Head of caudate nucleus (tissue), 42 donors: ENCODE results near the gene TNFRSF8.

Experiments used
- DNase-seq, 42 donors: peaks; one replicate each; pipeline versions ENCODE4 v3.0.0 to v3.0.0-alpha.2; 2020 to 2021; ENCODE audit warnings: mixed read lengths in 7 of 42
- intact Hi-C: fragments of 100-400 bp; cut with DNase I; formaldehyde crosslinking; loops from one replicate; pipeline ENCODE4 v1.15.0; 2022

TNFRSF8 gene

DNA sequence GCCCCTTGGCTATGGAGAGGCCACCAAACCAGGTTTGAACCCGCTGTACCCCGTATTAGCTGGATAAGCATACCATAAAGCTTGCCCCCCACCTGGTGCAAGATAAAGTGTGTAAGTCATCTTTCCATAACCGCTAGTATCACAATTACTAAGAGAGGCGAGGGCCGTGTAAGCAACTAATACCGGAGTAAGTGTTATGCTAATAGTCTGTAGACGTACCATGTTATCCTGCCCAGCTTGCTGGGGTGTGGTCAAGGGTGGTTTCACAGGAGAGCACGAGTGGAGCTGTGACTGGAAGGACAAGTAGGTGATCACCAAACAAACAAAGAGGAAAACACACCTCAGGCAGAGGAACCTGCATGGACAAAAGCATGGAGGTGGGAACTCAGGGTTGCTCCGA lies 100.1 kb downstream of the TNFRSF8 start:
- DNase-seq = no peak
- intact Hi-C loops = no loop called here

DNA sequence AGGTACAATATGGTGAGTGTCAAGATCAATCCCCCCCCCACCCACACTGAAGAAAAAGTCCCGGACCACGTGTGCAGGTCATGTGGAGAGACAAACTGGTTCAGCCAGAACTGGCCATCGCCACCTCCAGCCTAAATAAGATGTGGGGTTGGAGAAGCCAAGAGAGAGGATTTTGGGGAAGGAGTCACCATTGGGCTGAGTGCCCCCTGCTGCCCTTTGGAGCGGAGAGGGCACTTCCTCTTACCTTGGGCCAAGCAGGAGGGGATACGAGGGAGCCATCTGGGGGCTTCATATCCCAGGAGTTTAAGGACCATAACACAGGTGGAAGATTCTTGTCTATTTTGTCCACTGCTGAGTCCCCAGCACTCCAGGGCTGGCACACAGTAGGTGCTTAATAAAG lies 101.1 kb downstream of the TNFRSF8 start:
- intact Hi-C loops = no loop called here
- no peak for DNase-seq

DNA sequence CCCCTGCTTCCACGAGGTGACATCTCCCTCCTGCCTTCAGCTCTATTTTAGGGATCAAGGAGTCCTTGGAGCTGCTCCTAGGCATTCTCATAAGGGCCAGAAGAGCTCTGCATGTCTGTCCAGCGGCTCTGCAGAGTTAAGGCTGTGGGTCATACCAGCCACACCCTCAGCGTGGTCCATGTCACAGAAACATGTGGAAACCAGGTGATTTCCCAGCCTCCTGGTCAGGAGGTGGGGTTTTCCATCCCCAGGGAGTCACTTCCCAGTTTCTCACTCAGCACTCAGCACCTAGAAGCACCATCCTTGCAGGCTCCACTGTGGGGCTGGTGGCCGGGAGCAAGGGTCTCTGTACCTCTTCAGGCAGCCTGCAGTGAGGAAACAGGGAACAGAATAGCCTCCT lies 102.2 kb downstream of the TNFRSF8 start:
- no peak for DNase-seq
- intact Hi-C loops = no loop called here

DNA sequence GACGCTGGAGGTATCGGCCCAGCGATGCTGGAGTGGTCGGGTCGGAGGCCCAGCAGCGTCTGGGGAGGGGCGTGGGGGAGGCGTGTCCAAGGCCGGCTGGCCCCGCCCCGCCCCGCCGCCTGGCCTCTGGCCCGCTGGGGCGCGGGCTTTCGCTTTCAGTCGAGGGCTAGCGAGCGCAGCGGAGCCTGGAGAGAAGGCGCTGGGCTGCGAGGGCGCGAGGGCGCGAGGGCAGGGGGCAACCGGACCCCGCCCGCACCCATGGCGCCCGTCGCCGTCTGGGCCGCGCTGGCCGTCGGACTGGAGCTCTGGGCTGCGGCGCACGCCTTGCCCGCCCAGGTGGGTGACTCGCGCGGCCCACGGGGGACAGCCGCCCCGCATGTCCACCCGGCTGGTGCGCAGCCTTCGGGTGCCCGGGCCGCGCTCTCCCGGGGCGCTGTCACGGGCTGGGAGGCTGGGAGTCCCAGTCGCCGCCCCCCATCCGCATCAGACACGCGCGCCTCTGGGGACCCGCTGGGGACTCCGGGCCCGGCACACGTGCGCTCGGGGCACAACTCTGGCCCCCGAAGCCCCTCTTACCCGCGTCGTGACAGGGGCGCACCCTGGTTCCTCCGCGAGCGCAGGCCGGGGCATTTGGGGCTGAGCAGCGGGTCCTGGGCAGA lies 103.9 kb downstream of the TNFRSF8 start, which contains the start of gene TNFRSF1B:
TNFRSF1B (plus strand) TSS at position 158 of the 659 bp plus-strand sequence; CDS start at position 259, 101 bp downstream.
- intact Hi-C loops = no loop called here
- peak in 25 of 42 donors; percentile 19 to 70 (median 45) for DNase-seq

DNA sequence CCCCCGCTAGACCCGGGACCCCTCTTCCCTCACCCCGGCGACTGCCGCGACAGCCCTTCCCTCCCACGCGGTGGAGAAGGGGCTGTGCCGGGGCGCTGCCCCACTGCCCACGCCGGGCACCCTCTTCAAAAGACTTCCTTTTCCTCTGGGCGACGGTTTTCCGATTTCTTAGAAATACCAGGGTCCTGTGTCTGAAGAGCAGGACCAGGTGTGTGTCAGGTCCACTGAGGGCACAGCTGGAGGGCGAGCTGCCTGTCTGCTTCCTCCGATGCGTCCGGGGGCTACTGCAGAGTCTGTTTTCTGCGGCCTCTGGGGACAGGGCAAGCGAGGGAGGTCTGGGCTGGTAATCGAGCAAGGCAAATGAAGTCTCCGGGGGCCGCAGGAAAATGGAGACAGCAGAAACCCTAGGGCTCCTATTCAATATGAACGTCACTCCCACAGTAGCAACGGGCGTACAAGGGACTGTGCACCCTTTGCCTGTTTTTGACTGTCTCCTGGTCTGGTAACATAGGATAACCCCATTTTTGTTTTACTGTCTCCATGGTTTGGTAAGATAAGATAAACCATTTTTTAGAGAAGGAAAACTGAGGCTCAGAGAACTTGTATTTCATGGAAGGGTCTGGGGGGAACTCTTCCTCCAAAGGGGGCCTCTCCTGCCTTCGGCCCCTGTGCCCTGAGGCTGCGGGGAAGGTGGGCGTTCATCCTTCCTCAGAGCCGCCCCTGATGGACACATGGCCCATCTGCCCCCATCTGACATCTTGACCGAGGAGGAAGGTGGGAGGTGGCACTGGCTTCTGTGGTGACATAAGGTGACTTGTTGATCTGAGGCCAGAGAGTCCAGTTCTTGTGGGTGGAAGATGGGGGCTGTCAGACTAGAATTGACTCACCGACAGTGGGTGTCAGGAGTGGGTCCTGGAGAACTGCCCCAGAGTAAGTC lies 104.7 kb downstream of the TNFRSF8 start:
- intact Hi-C loops = no loop called here
- no peak for DNase-seq

DNA sequence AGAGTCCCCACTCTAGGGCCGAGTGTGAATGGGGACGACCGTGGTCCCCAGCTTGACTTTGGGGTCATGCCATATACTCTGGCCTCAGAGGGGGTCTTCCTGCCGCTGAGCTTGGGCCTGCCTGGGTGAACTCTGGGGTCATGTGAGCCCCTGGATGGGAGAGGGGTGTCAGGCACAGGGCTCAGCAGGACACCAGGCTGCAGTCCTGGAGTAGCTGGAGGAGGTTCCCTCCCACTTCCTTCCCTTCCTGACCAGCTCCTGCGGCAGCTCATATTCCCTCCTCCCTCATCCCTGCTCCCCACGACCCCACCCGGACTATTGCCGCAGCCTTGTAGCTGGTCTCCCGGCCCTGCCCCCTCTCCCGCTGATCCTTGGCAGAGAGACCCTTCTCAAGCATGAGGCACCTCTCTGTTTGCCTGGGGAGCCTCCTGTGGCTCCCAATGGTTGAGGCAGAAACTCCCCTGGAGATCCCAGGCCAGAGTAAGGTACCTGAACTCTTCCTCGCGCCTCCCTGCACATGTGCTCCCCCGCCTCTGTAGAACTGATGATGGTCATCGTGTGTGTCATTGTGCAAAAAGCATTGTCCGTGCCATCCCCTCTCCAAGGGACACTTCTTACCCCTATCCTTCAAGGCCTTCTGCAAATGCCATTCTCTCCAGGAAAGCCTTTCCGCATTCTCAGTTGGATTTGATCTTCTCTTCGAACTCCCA lies 105.5 kb downstream of the TNFRSF8 start:
- DNase-seq = no peak
- intact Hi-C loops = no loop called here

DNA sequence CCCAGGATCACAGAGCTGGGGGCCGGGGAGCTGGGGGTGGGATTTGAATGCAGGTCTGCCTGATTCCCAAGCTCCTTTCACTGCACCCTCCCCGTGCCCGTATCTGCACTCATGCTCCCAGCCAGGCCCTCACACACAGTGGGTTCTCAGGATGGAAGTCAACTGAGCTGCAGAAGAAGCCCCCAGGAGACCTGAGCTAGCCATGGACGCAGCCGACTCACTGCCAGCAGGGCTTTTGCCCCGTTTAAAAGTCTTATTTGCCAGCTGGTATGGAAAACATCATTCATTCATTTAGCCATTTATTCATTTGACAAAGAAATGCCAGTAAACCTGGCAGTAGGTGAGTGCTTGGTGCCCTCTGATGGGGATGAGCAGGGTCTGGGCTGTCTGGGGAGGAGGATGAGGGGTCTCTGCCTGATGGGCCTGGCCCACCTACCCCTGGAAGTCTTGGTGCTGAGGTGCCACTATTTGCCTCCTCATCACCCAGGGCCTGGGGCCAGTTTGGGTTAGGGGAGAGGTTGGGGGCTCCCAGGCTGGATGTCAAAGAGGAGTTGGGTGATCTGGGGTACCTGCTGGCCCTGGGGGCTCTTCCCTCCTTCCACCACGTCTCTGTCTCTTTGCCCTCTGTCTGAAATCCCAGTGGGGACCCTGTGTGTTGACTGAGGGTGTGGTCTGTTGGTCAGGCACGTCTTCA lies 106.5 kb downstream of the TNFRSF8 start:
- intact Hi-C loops = no loop called here
- DNase-seq = no peak

DNA sequence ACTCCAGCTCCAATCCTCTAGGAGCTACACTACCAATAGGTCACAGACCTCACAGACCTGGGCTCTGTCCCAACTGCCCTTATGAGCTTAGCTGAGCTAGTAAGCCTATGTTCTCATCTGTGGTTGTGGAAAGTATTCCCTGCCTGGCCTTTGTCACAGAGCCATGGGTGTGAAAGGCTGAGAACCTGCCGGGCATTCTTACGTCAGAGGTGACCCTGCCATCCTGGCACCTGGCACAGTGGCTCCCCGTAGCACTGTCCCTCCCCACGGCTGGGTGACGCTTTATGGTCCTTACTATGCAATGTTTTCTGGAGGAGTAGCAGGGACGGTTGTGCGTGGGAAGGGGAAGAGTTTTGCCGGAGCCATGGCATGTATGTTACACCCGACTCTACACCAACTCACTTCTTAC lies 107.2 kb downstream of the TNFRSF8 start:
- intact Hi-C loops = no loop called here
- no peak for DNase-seq

DNA sequence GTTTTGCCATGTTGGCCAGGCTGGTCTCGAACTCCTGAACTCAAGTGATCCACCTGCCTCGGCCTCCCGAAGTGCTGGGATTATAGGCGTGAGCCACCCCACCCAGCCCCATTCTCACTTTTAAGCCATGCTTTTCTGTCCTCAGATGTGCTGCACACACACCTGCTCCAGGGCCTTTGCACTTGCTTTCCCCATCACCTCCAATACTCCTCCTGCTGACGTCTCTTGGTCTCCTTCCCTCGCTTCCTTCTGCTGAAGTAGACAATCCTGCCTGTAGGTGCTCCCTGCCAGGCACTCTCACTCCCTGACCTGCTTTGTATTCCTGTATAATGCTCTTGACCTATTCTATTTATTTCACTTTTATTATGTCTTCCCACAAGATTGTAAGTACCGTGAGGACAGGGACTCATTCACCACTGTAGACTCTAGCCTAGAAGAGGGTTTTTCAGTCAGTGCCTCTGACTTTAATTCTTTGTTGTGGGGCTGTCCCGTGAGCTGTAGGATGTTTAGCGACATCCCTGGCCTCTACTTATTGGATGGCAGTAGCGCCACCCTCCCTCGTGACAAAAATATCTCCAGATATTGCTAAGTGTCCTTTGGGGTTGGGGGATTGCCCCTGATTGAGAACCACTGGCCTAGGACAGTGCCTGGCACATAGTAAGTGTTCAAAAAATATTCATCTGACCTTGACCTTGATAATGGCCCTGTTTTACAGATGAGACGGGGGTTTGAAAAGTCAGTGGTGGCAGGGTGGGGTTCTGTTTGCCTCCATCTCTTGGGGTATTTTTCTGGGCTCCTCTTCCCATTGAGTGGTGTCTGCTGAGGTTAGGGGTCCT lies 108.3 kb downstream of the TNFRSF8 start:
- intact Hi-C loops = no loop called here
- no peak for DNase-seq

DNA sequence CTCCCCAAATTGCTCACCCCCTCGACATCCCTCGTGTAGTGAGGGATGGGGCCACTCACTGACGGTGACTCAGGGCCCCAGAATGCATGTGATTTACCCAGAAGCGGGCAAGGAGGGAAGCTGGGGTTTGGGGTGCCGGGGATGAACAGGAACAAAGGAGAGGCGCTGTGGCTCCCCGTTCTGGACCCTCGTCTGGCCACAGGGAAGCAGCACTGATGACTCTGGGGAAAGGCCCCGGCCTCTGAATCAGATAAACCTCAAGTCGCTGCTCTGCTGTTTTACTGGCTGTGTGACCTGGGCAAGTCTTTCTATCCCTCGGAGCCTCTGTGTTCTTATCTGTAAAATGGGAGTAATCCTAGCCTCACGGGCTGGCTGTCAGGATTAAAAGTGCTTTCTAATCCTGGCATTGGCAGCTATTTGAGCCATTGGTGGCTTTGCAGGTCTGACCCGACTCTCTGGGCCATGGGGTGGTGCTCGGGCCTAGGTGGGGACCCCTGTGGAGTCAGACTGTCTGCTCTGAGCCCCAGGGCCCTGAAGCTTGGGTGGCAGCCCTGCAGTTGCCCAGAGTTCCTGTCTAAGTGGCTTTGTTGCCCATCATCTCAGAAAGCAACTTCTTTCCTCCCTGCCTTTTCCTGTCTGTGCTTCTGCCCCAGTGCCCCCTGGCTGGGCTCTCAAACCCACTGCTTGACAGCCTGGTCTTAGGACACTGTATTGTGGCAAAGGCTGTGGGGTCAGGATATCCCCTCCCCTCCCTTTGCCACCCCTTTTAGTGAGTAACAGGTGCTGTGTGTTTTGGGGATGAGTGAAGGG lies 109.1 kb downstream of the TNFRSF8 start:
- intact Hi-C loops = no loop called here
- no peak for DNase-seq

DNA sequence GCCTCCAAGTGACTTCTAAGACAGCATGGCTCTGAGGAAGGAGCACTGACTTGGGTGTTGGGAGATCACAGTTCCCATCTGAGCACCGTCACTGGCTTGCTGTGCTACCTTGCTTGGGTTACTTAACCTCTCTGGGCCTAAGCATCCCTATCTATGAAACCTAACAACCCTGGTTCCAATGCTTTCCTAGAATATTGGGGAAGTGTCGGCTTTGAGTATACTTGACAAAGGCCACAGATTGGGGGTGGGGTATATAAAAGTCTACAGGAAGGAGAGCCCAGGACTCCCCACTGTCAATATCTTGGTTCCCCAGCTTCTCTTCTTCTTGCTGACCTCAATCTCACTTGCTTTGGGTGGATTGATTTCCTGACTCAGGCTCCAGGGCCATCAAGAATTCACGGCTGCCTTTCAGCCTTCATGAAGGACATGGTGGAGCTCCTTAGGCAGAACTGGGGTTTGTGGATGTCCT lies 110.0 kb downstream of the TNFRSF8 start:
- DNase-seq = no peak
- intact Hi-C loops = no loop called here

DNA sequence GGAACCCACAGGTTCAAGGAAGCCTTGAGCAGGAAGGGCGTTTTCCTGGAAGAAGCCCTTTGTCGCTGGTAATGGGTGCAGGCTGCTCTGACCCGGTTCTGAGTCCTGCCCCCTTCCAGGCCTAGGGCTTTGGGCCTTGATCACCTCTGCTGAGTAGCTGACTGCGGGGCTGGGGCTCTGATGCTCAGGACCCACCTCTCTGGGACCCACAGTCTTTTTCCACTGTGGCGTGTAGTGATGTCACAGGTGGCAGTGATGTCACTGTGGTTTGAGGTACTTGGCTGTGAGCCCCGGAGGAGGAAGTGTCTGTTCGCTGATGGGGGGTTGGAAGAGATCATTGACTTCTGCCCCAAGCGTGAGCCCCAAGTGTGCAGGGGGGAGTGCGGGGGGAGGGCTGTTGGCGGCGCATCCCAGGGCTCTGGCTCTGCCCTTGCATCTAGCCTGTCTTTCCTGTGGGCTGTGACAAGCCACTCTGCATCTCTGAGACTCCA lies 110.6 kb downstream of the TNFRSF8 start:
- intact Hi-C loops = no loop called here
- peak in 21 of 42 donors; percentile 24 to 71 (median 47) for DNase-seq

DNA sequence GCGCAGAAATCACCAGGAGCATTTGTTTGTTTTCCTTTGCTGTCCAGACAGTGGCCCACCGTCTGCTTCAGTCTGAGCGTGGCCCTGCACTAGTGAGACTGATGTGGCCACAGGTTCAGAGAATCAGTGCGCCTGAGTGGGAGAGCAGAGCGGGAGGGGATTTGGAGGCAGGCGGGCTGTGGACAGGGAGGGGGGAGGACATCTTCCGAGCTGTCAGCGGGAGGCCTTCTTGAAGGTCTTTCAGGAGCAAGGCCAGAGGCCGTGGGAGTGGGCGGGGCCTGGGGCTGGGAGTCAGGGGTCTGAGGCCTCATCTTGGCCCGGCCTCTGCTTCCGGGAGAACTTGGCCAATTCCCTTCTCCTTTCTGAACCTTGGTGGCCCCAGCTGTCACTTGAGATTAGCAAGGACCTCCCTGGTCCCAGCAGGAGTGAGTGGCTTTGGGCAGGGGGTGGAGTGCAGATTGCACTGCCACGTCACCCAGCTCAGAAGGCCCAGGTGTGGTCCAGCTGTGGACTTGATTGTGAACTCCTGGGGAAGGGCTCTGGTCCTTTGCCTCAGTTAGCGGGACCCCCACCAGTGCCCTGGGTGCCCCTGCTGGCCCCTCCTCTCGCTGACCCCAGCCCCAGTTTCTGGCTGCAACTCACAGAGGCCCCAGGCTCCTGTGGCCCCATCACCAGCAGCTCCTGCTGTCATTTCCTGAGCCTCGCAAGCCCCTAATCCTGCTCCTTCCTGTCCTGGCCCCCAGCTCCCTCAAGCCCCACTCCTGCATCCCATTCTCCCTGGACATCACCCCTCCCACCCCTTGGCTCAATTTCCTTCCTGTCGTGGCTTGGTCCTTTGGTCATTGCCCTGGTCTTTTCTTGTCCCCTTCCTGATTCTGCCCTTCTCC lies 112.1 kb downstream of the TNFRSF8 start:
- intact Hi-C loops = no loop called here
- peak in 7 of 42 donors; percentile 28 to 59 (median 37) for DNase-seq

DNA sequence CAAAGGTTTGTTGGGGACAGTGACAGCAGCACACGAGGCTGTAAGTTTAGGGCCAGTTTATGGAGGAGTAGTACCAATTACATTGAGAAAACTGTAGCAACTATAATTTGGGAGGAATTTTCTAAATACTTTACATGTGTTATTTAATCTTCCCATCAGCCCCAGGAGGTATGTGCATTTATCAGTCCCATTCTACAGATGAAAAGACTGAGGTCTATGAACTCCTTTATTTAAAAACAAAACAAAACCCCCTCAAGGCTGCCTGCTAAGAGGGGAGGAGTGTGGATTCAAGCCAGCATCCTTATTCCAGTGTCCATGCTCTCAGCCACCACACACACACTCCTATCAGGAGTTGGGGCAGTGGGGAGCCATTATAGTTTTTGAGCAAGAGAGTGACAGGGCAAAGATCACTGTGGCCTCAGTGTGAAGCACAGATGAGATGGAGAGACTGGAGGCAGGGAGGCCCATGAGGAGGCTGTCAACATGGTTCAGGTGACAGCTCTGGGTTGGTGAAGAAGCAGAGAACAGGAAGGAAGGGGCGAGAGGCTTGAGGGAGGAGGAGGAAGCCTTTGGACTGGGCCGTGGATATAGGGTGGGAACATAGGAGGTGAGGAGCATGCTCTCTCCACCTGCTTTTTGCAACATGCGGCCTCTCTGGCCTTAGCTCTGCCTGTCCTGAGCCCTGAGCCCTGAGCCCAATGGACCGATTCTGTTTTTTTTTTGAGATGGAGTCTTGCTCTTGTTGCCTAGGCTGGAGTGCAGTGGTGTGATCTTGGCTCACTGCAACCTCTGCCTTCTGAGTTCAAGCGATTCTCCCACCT lies 113.4 kb downstream of the TNFRSF8 start:
- DNase-seq = no peak
- intact Hi-C loops = no loop called here
